Kidney (tissue), 14 donors: ENCODE measurements around the gene TMEM125. TPM values are rescaled to one million over a fixed set of nuclear protein-coding genes. Genes with fewer than 3 reads are reported as not detected.

Source experiments
- DNase-seq, 5 donors: peaks; one replicate each; pipeline ENCODE4 v3.0.0-alpha.2; 2013 to 2020
- FAIRE-seq: peaks from 2 replicates; lab custom pipeline; 2012; peaks lifted over from hg19 to GRCh38; lab: Jason Lieb, UNC
- H3K27ac ChIP-seq, 2 donors: one replicate each; pipeline ENCODE4 v1.7.0; 2013; ENCODE audit warnings: low read depth in 2 of 2, low read length in 2 of 2, inconsistent platforms in 1 of 2
- H3K27me3 ChIP-seq: one replicate; pipeline ENCODE4 v1.7.1; 2013; ENCODE audit warnings: low read length, inconsistent platforms; ENCODE audit not compliant: control insufficient read depth, insufficient read depth
- H3K36me3 ChIP-seq, 3 donors: one replicate each; pipeline versions ENCODE4 v1.7.0 to v1.7.1; 2013; ENCODE audit warnings: low read length in 3 of 3, control low read depth in 1 of 3, inconsistent platforms in 1 of 3; ENCODE audit not compliant: insufficient read depth in 3 of 3, control insufficient read depth in 2 of 3
- H3K4me1 ChIP-seq, 3 donors: one replicate each; pipeline versions ENCODE4 v1.7.0 to v1.7.1; 2013; ENCODE audit warnings: low read length in 3 of 3, inconsistent platforms in 1 of 3, low read depth in 1 of 3; ENCODE audit not compliant: control insufficient read depth in 2 of 3, insufficient read depth in 2 of 3
- H3K4me3 ChIP-seq, 3 donors: one replicate each; pipeline versions ENCODE4 v1.7.0 to v1.8.1; 2013; ENCODE audit warnings: low read length in 3 of 3, control low read depth in 1 of 3, inconsistent platforms in 1 of 3
- H3K9ac ChIP-seq, 3 donors: one replicate each; pipeline versions ENCODE4 v1.7.0 to v1.7.1; 2013; ENCODE audit warnings: low read length in 3 of 3, control low read depth in 1 of 3, inconsistent platforms in 1 of 3
- H3K9me3 ChIP-seq, 3 donors: one replicate each; pipeline versions ENCODE4 v1.7.0 to v1.7.1; 2013; ENCODE audit warnings: low read length in 3 of 3, control low read depth in 1 of 3, inconsistent platforms in 1 of 3; ENCODE audit not compliant: control insufficient read depth in 2 of 3, insufficient read depth in 1 of 3
- CTCF ChIP-seq: IDR thresholded peaks from 3 replicates; pipeline ENCODE4 v1.5.1; 2012; ENCODE audit warnings: mild to moderate bottlenecking, moderate library complexity, borderline replicate concordance; ENCODE audit not compliant: insufficient read depth; ENCODE audit errors: extremely low read depth
- intact Hi-C: fragments of 100-400 bp; cut with DNase I; formaldehyde crosslinking; loops from one replicate; pipeline ENCODE4 v1.11.1; 2022
- polyA plus RNA-seq: library from polyadenylated mRNA; stranded (reverse); fragments of 350-450 nt; fragmentation: Illumina TruSeq; extraction: RNeasy Lipid Tissue Mini Kit (QIAGEN cat#74804); gene quantifications from one replicate; pipeline ENCODE4 v1.2.3, GENCODE V29; 2014; ENCODE audit warnings: low read depth, low replicate concordance; ENCODE audit not compliant: insufficient read depth
- total RNA-seq: library from RNA; stranded (reverse); fragmentation: NEBNext Ultra II Directional; extraction: Animal tissue kit (Norgen Biotek cat#: 25700); gene quantifications from one replicate; pipeline ENCODE4 v1.2.1, GENCODE V29; 2021
- donor health status: control.
- donor health status: control.
- donor health status: control.
- donor health status: control.
- donor health status: control.
- donor health status: DM: yes; HTN: yes; CAD: no.
- donor health status: Normal renal cell carcinoma (clear cell type).

Gene TMEM125
- total and polyA plus RNA-seq, 2 donors from 2014 or later, result 17.5 to 22.0 TPM

DNA sequence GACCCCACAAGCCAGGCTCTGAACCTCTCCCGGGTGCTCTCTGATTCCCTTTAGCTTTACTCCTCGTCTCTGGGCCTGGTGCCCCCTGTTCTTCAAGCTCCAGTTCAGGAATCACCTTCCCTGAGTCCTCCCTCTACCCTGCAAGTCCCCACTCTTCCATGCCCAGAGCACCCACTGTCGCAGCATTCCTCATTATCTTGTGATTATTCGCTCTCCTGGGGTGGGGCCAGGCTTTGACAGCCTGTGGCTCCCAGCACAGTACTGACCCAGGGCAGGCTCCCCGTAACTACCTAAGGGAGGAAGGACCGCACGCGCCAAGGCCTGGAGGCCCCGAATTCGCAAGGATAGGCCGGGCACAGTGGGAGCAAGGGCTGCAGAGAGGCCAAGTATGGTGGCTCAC, 16.3 kb downstream of the TMEM125 start:
- TF ChIP-seq CTCF, result no peak
- no peak for FAIRE-seq
- H3K4me1 ChIP-seq, result peaks cover 0 to 12% (median 9%) of the 10 kb centered on the region in 3 donors
- no peaks in the 10 kb centered on the region for H3K36me3 ChIP-seq
- H3K9me3 ChIP-seq, result no peaks in the 10 kb centered on the region
- peak overlapping the region; percentile 68 to 71 for H3K27ac ChIP-seq
- intact Hi-C loops, result no loop called here
- H3K4me3 ChIP-seq, result peak overlapping the region in 1 of 3 donors; percentile 94
- H3K9ac ChIP-seq, result peak overlapping the region in 1 of 3 donors; percentile 82
- H3K27me3 ChIP-seq, result no peaks in the 10 kb centered on the region
- peak in 2 of 5 donors; percentile 52 to 58 for DNase-seq

GRCh38 chr1:43286533-43286932, 16.8 kb downstream of the TMEM125 start:
- Histone ChIP-seq H3K4me3 (peak overlapping the region in 1 of 3 donors; percentile 94), H3K27me3 (no peaks in the 10 kb centered on the region), H3K4me1 (peaks cover 0 to 12% (median 9%) of the 10 kb centered on the region in 3 donors), H3K9ac (peak overlapping the region in 1 of 3 donors; percentile 82), H3K9me3 (no peaks in the 10 kb centered on the region), H3K27ac (no peak overlapping the region), H3K36me3 (no peaks in the 10 kb centered on the region)
- intact Hi-C loops, result no loop called here
- DNase-seq (peak in 1 of 5 donors; percentile 17), FAIRE-seq (no peak)
- no peak for TF ChIP-seq CTCF

DNA sequence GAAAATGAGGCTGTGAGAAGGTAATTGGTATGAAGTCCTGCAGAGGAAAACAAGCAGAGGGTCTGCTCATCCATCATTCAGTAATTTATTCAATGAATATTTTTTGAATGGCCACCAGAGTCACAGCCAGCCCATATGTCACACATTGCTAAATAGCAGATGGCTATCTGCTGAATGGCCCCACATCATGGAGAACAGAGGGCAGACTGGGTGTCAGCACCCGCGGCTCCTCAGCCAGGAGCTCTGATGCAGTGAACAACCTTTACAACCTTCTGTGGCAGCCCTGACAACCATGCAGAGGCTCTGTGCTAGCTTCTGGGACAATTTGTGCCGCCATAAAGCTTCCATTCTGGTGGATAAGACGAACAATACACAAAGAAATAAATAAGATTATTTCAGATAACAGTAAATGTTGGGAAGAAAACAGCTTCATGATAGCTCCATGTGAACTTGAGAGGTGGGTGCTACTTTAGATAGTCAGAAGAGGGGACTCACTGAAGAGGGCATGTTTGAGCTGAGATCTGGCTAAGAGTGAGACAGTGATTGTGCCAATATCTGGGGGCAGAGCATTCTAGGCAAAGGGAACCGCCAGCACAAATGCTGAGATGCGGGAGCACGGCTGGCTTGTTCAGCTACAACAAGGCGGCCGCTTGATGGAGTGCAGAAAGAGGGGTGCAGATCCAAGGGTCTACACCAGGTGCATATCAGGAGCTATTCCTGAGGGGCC, 18.4 kb downstream of the TMEM125 start:
- H3K36me3 ChIP-seq, result no peaks in the 10 kb centered on the region
- H3K27ac ChIP-seq, result no peak overlapping the region
- H3K27me3 ChIP-seq, result no peaks in the 10 kb centered on the region
- intact Hi-C loops, result no loop called here
- no peaks in the 10 kb centered on the region for H3K9me3 ChIP-seq
- FAIRE-seq (no peak), DNase-seq (peak in 1 of 5 donors; percentile 47)
- peaks cover 0 to 17% (median 10%) of the 10 kb centered on the region in 3 donors for H3K4me1 ChIP-seq
- TF ChIP-seq CTCF, result no peak
- no peak overlapping the region for H3K4me3 ChIP-seq
- no peak overlapping the region for H3K9ac ChIP-seq
